OCI-LY7 (cell line): ENCODE data around the gene OFD1. TPM values are rescaled to one million over a fixed set of nuclear protein-coding genes. Genes with fewer than 3 reads are reported as not detected.

Experiments used
- BruUV-seq: library from RNA; stranded (reverse); fragments of 400-500 nt; replicated peaks from 2 replicates; lab custom pipeline; 2021; lab: Mats Ljungman, UMichigan
- CTCF ChIA-PET: fragments of 300-600 bp; sonication (Branson Sonifier 250); formaldehyde crosslinking; loops from one replicate; lab custom pipeline; 2022; ENCODE audit warnings: antibody characterized with exemption; ENCODE audit not compliant: unreplicated experiment; lab: Charles Lee
- POLR2A ChIA-PET: fragments of 300-600 bp; sonication (Branson Sonifier 250); formaldehyde crosslinking; loops from one replicate; lab custom pipeline; 2022; ENCODE audit warnings: antibody characterized with exemption; lab: Charles Lee
- DNase-seq: peaks from one replicate; pipeline ENCODE4 v3.0.0-alpha.2; 2015; ENCODE audit warnings: low spot score
- H2AFZ ChIP-seq: fragments of 200-600 bp; sonication (generic), shearing (Covaris generic); 2 replicates; pipeline ENCODE4 v1.6.1; 2014; ENCODE audit warnings: mild to moderate bottlenecking, antibody characterized with exemption, low read length, moderate library complexity
- H3K27ac ChIP-seq: fragments of 200-600 bp; sonication (generic); 2 replicates; pipeline ENCODE4 v1.5.1; 2014; ENCODE audit warnings: mixed run types, low read depth, mild to moderate bottlenecking, moderate library complexity, low read length, inconsistent platforms; ENCODE audit not compliant: poor library complexity, severe bottlenecking
- H3K36me3 ChIP-seq: fragments of 200-600 bp; sonication (generic); 2 replicates; pipeline ENCODE4 v1.6.1; 2014; ENCODE audit warnings: mild to moderate bottlenecking, antibody characterized with exemption, low read length, moderate library complexity, mixed read lengths; ENCODE audit not compliant: insufficient read depth
- H3K4me1 ChIP-seq: fragments of 200-600 bp; sonication (generic); 2 replicates; pipeline ENCODE4 v1.5.1; 2014; ENCODE audit warnings: mild to moderate bottlenecking, low read length; ENCODE audit not compliant: insufficient read depth, poor library complexity, severe bottlenecking
- H3K4me2 ChIP-seq: fragments of 200-600 bp; sonication (generic); 2 replicates; pipeline ENCODE4 v1.6.1; 2014; ENCODE audit warnings: mild to moderate bottlenecking, low read length
- H3K4me3 ChIP-seq: fragments of 200-600 bp; sonication (generic); 2 replicates; pipeline ENCODE4 v1.5.1; 2014; ENCODE audit warnings: mild to moderate bottlenecking, low read depth, low read length; ENCODE audit not compliant: poor library complexity, severe bottlenecking
- H3K79me2 ChIP-seq: fragments of 200-600 bp; sonication (generic); 2 replicates; pipeline ENCODE4 v1.6.1; 2016; ENCODE audit warnings: low read depth, mild to moderate bottlenecking, low read length, moderate library complexity, mixed read lengths; ENCODE audit not compliant: insufficient read depth
- H3K9me2 ChIP-seq: fragments of 200-600 bp; sonication (generic); 2 replicates; pipeline ENCODE4 v1.6.1; 2016; ENCODE audit warnings: mild to moderate bottlenecking, low read length, mixed read lengths; ENCODE audit not compliant: insufficient read depth
- H3K9me3 ChIP-seq: fragments of 200-600 bp; sonication (generic); 2 replicates; pipeline ENCODE4 v1.6.1; 2014; ENCODE audit warnings: mild to moderate bottlenecking, mixed run types, low read length, mixed read lengths
- H4K20me1 ChIP-seq: fragments of 200-600 bp; sonication (generic); 2 replicates; pipeline ENCODE4 v1.6.1; 2014; ENCODE audit warnings: mild to moderate bottlenecking, antibody characterized with exemption, low read length, moderate library complexity, mixed read lengths; ENCODE audit not compliant: insufficient read depth
- EZH2phosphoT487 ChIP-seq: fragments of 200-600 bp; sonication (generic); IDR thresholded peaks from 2 replicates; pipeline ENCODE4 v1.6.1; 2018; ENCODE audit warnings: low read depth, borderline replicate concordance, mild to moderate bottlenecking, mixed run types, antibody characterized with exemption, low read length, moderate library complexity, mixed read lengths
- intact Hi-C: fragments of 100-400 bp; cut with micrococcal nuclease; formaldehyde crosslinking; loops from one replicate; pipeline ENCODE4 v1.10.0; 2022; ENCODE audit not compliant: unreplicated experiment
- total RNA-seq, 2 experiments: library from RNA; depleted of rRNA in 1 of 2; stranded (reverse); fragments of >200 nt in 1 of 2; shearing (Covaris generic) in 1 of 2; gene quantifications; 2 replicates each; pipeline ENCODE4 v1.2.3, GENCODE V29; 2014 to 2022
- TF ChIP-seq, protein P1 (sequence below): fragments of 200-600 bp; sonication (generic); conservative IDR thresholded peaks from 2 replicates; pipeline ENCODE4 v1.5.1; 2014; ENCODE audit warnings: mild to moderate bottlenecking, antibody characterized with exemption, low read length, moderate library complexity, mixed read lengths

Gene OFD1
- total RNA-seq, 2 experiments from 2014 or later: 60.7 to 64.7 TPM

DNA sequence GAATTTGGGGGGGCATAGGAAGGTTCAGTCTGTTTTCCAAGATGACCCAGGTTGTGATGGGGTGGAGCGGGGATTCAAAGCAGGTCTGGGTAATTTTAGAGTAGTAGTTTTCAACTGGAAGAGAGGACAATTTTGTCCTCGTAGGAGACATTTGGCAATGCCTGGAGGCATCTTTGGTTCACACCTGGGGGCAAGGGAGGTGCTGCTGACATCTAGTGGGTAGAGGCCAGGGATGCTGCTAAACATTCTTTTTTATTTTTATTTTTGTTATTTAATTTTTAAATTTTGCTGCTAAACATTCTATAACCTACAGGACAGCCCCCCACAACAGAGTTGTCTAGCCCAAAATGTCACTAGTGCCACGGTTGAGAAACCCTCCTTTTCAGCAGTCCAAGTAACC, 43.7 kb upstream of the OFD1 start:
- Histone ChIP-seq H2AFZ (no peak overlapping the region), H3K4me2 (peak overlapping the region; percentile 87), H3K4me1 (peaks cover 58% of the 10 kb centered on the region), H3K9me2 (no peaks in the 10 kb centered on the region), H3K27ac (no peak overlapping the region), H4K20me1 (peaks cover 22% of the 10 kb centered on the region; the same call in 1 of the 2 replicates), H3K9me3 (no peaks in the 10 kb centered on the region), H3K4me3 (peak overlapping the region; percentile 92), H3K36me3 (no peaks in the 10 kb centered on the region), H3K79me2 (peaks cover 67% of the 10 kb centered on the region)
- CTCF ChIA-PET: no interaction called here
- TF ChIP-seq, protein P1, sequence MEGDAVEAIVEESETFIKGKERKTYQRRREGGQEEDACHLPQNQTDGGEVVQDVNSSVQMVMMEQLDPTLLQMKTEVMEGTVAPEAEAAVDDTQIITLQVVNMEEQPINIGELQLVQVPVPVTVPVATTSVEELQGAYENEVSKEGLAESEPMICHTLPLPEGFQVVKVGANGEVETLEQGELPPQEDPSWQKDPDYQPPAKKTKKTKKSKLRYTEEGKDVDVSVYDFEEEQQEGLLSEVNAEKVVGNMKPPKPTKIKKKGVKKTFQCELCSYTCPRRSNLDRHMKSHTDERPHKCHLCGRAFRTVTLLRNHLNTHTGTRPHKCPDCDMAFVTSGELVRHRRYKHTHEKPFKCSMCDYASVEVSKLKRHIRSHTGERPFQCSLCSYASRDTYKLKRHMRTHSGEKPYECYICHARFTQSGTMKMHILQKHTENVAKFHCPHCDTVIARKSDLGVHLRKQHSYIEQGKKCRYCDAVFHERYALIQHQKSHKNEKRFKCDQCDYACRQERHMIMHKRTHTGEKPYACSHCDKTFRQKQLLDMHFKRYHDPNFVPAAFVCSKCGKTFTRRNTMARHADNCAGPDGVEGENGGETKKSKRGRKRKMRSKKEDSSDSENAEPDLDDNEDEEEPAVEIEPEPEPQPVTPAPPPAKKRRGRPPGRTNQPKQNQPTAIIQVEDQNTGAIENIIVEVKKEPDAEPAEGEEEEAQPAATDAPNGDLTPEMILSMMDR: peak; percentile 63
- no peak for TF ChIP-seq EZH2phosphoT487
- intact Hi-C loops: loop anchor here (2.0 kb wide), 1 partner anchor 32 kb away; no protein-coding TSS in a partner anchor
- DNase-seq: peak; percentile 21
- POLR2A ChIA-PET: no interaction called here
- BruUV-seq: no TSS peak

DNA sequence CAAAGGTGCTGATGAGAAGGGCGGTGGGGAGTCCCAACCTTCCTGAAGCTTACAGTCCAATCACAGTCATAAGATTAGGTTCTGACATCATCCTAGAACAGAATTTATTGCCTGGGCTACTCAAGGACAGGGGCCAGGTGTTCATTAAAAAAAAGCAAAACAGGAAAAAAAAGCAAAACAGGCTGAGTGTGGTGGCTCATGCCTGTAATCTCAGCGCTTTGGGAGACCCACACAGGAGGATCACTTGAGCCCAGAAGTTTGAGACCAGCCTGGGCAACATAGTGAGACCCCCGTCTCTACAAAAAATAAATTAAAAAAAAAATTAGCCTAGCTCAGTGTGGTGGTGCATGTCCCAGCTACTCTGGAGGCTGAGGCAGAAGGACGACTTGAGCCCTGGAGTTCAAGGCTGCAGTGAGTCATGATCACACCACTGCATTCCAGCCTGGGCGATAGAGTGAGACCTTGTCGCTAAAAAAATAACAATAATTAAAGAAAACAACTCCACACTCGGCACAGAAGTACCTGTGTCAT, 42.6 kb upstream of the OFD1 start:
- peaks cover 65% of the 10 kb centered on the region for H3K4me1 ChIP-seq
- no TSS peak for BruUV-seq
- peak overlapping the region; percentile 40 for H3K4me2 ChIP-seq
- peaks cover 77% of the 10 kb centered on the region for H3K79me2 ChIP-seq
- TF ChIP-seq, protein P1: no peak
- no peak for TF ChIP-seq EZH2phosphoT487
- ChIA-PET POLR2A (interaction anchor here (1.4 kb wide), 1 partner anchor 45 kb away, joined by 4 read pairs; no protein-coding TSS in a partner anchor), CTCF (no interaction called here)
- no peaks in the 10 kb centered on the region for H3K9me3 ChIP-seq
- no peaks in the 10 kb centered on the region for H3K36me3 ChIP-seq
- DNase-seq: peak; percentile 53
- intact Hi-C loops: loop anchor here (2.0 kb wide), 1 partner anchor 33 kb away; no protein-coding TSS in a partner anchor
- no peak overlapping the region for H2AFZ ChIP-seq
- H3K9me2 ChIP-seq: no peaks in the 10 kb centered on the region
- peaks cover 22% of the 10 kb centered on the region; the same call in 1 of the 2 replicates for H4K20me1 ChIP-seq
- peak overlapping the region; percentile 8 for H3K4me3 ChIP-seq
- H3K27ac ChIP-seq: peak overlapping the region; percentile 28

DNA sequence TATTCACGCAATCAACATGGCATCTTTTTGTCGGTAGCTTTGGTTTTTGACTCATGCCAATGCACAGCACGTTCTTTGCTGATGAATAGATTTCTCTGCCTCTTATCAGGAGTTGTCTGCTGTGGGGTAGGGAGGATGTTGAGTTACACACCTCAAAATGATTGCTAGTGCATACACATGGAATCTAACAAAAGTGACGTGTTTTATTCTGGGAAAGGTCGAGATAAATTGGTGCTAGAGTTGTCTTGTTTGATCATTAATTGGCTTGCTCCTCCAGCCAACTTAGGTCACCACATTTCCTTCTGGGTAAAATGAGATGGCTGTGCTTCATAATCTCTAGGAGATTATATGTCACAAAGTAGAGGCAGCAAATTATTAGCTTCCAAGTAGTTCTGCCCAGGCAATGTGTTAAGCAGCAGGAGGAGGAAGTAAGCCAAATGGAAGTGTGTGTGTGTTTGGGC, 41.7 kb upstream of the OFD1 start:
- Histone ChIP-seq H3K4me1 (peaks cover 73% of the 10 kb centered on the region), H3K9me2 (no peaks in the 10 kb centered on the region), H3K9me3 (no peaks in the 10 kb centered on the region), H3K4me2 (peak overlapping the region; percentile 40), H3K4me3 (no peak overlapping the region), H4K20me1 (peaks cover 22% of the 10 kb centered on the region; the same call in 1 of the 2 replicates), H3K27ac (peak overlapping the region; percentile 26), H3K36me3 (no peaks in the 10 kb centered on the region; the same call in 1 of the 2 replicates), H3K79me2 (peaks cover 86% of the 10 kb centered on the region), H2AFZ (no peak overlapping the region)
- DNase-seq: no peak
- POLR2A ChIA-PET: interaction anchor here (0.6 to 1.4 kb wide), 2 partner anchors 44 to 185 kb away, joined by 3 to 4 read pairs; no protein-coding TSS in a partner anchor
- intact Hi-C loops: no loop called here
- BruUV-seq: no TSS peak
- TF ChIP-seq, protein P1: no peak
- no peak for TF ChIP-seq EZH2phosphoT487
- CTCF ChIA-PET: no interaction called here
